HepG2 (cell line): ENCODE measurements around the gene GLDN. TPM values are rescaled to one million over a fixed set of nuclear protein-coding genes. Genes with fewer than 3 reads are reported as not detected.

ENCODE experiments used
- ASH2L ChIP-seq: fragments of 300-600, 200-600 bp; sonication (generic); IDR thresholded peaks from 2 replicates; pipeline ENCODE4 v1.7.0; 2017; ENCODE audit warnings: low read depth, mild to moderate bottlenecking, moderate library complexity, mixed read lengths, low read length; ENCODE audit not compliant: insufficient read length
- ATF7 ChIP-seq, 2 experiments: fragments of 450-650 bp in 1 of 2; sonication (generic) in 1 of 2; formaldehyde crosslinking in 1 of 2; IDR thresholded peaks; 2 replicates each; pipeline versions ENCODE4 v1.4.0 to v1.6.1; 2016 to 2020; ENCODE audit warnings: antibody characterized with exemption in 1 of 2, mild to moderate bottlenecking in 1 of 2, missing genetic modification reagents in 1 of 2
- CHD4 ChIP-seq: fragments of 200-600 bp; sonication (generic); IDR thresholded peaks from 2 replicates; pipeline ENCODE4 v1.7.0; 2017; ENCODE audit warnings: mild to moderate bottlenecking, low read length, borderline replicate concordance
- ESRRA ChIP-seq: sonication (generic); formaldehyde crosslinking; IDR thresholded peaks from 2 replicates; pipeline ENCODE4 v1.5.1; 2020; ENCODE audit warnings: mild to moderate bottlenecking, low read depth, missing genetic modification reagents
- FOXJ3 ChIP-seq: sonication (generic); formaldehyde crosslinking; IDR thresholded peaks from 2 replicates; pipeline ENCODE4 v1.4.0; 2020; ENCODE audit warnings: missing genetic modification reagents, mild to moderate bottlenecking, borderline replicate concordance
- HCFC1 ChIP-seq: fragments of 150-350 bp; IDR thresholded peaks from 2 replicates; pipeline ENCODE4 v1.6.1; 2014; ENCODE audit warnings: low read depth, low read length
- LCORL ChIP-seq, 2 experiments: fragments of 450-650 bp in 1 of 2; sonication (generic) in 1 of 2; formaldehyde crosslinking in 1 of 2; IDR thresholded peaks; 2 replicates each; pipeline versions ENCODE4 v1.5.0 to v1.6.1; 2017 to 2020; ENCODE audit warnings: antibody characterized with exemption in 1 of 2, missing genetic modification reagents in 1 of 2
- MED13 ChIP-seq: sonication (generic); formaldehyde crosslinking; IDR thresholded peaks from 2 replicates; pipeline ENCODE4 v1.5.0; 2020; ENCODE audit warnings: missing genetic modification reagents
- MIXL1 ChIP-seq: IDR thresholded peaks from 2 replicates; pipeline ENCODE4 v1.6.1; 2016
- NCOR1 ChIP-seq: fragments of 200-600 bp; sonication (generic); IDR thresholded peaks from 2 replicates; pipeline ENCODE4 v1.7.0; 2017; ENCODE audit warnings: antibody characterized with exemption, low read length, borderline replicate concordance
- POGZ ChIP-seq: sonication (generic); formaldehyde crosslinking; IDR thresholded peaks from 2 replicates; pipeline ENCODE4 v1.4.0; 2020; ENCODE audit warnings: mild to moderate bottlenecking, missing genetic modification reagents
- RAD51 ChIP-seq: fragments of 450-650 bp; IDR thresholded peaks from 2 replicates; pipeline ENCODE4 v1.6.1; 2016; ENCODE audit warnings: borderline replicate concordance
- SALL1 ChIP-seq: sonication (generic); formaldehyde crosslinking; IDR thresholded peaks from 2 replicates; pipeline ENCODE4 v1.8.0; 2022; ENCODE audit warnings: mild to moderate bottlenecking, missing genetic modification reagents
- ZEB1 ChIP-seq: IDR thresholded peaks from 2 replicates; pipeline ENCODE4 v1.6.1; 2012; ENCODE audit warnings: mild to moderate bottlenecking, low read depth, inconsistent platforms; ENCODE audit not compliant: insufficient replicate concordance
- ZMYM2 ChIP-seq: sonication (generic); formaldehyde crosslinking; IDR thresholded peaks from 2 replicates; pipeline ENCODE4 v1.8.0; 2022; ENCODE audit warnings: mild to moderate bottlenecking, missing genetic modification reagents
- ZNF10 ChIP-seq: sonication (generic); formaldehyde crosslinking; IDR thresholded peaks from 2 replicates; pipeline ENCODE4 v1.4.0; 2020; ENCODE audit warnings: mild to moderate bottlenecking, low read depth, missing genetic modification reagents, borderline replicate concordance
- ZNF567 ChIP-seq: sonication (generic); formaldehyde crosslinking; IDR thresholded peaks from 2 replicates; pipeline ENCODE4 v1.8.1; 2023; ENCODE audit warnings: mild to moderate bottlenecking, missing genetic modification reagents, borderline replicate concordance
- ZNF597 ChIP-seq: sonication (generic); formaldehyde crosslinking; IDR thresholded peaks from 2 replicates; pipeline ENCODE4 v1.5.0; 2020; ENCODE audit warnings: missing genetic modification reagents
- polyA plus RNA-seq, 8 experiments: library from polyadenylated mRNA; depleted of rRNA in 3 of 8; stranded (reverse) in 7 of 8; unstranded in 1 of 8; fragments of >200 nt; fragmentation: Illumina TruSeq in 4 of 8; extraction: Trizol in 4 of 8; gene quantifications; 2 replicates each; pipeline versions ENCODE4 v1.2.1 to v1.2.3, GENCODE V29; 2011 to 2016; ENCODE audit warnings: low read depth in 4 of 8, missing spikeins in 1 of 8, mixed read lengths in 1 of 8; ENCODE audit not compliant: insufficient read depth in 1 of 8
- total RNA-seq, 5 experiments: library from RNA; depleted of rRNA; stranded (reverse); fragments of >200 nt; fragmentation: Illumina TruSeq; extraction: Trizol; gene quantifications; 2 replicates each; pipeline ENCODE4 v1.2.3, GENCODE V29; 2016; ENCODE audit warnings: low read depth in 1 of 5
- TF ChIP-seq, protein P1 (sequence below): sonication (generic); formaldehyde crosslinking; IDR thresholded peaks from 2 replicates; pipeline ENCODE4 v1.4.0; 2020; ENCODE audit warnings: mild to moderate bottlenecking, missing genetic modification reagents
- TF ChIP-seq, protein P2 (sequence below): sonication (generic); formaldehyde crosslinking; IDR thresholded peaks from 2 replicates; pipeline ENCODE4 v1.5.0; 2020; ENCODE audit warnings: mild to moderate bottlenecking, missing genetic modification reagents
- TF ChIP-seq, protein P3 (sequence below): sonication (generic); formaldehyde crosslinking; IDR thresholded peaks from 2 replicates; pipeline ENCODE4 v1.4.0; 2020; ENCODE audit warnings: missing genetic modification reagents, borderline replicate concordance

The GLDN gene
- total and polyA plus RNA-seq, 2 of the 13 experiments (the other 11 are each of a cell fraction or from before 2014, with no cell fraction given) = 0.86 to 1.0 TPM

GRCh38 chr15:51313644-51314280, 27.7 kb upstream of the GLDN start (continued):
- TF ChIP-seq, protein P1, sequence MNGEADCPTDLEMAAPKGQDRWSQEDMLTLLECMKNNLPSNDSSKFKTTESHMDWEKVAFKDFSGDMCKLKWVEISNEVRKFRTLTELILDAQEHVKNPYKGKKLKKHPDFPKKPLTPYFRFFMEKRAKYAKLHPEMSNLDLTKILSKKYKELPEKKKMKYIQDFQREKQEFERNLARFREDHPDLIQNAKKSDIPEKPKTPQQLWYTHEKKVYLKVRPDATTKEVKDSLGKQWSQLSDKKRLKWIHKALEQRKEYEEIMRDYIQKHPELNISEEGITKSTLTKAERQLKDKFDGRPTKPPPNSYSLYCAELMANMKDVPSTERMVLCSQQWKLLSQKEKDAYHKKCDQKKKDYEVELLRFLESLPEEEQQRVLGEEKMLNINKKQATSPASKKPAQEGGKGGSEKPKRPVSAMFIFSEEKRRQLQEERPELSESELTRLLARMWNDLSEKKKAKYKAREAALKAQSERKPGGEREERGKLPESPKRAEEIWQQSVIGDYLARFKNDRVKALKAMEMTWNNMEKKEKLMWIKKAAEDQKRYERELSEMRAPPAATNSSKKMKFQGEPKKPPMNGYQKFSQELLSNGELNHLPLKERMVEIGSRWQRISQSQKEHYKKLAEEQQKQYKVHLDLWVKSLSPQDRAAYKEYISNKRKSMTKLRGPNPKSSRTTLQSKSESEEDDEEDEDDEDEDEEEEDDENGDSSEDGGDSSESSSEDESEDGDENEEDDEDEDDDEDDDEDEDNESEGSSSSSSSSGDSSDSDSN (CRISPR knock-in tag) = no peak; the same call in 1 of the 2 replicates
- TF ChIP-seq RAD51 (no peak), ESRRA (CRISPR knock-in tag) (no peak), ASH2L (peak; percentile 36), ZNF567 (no peak), NCOR1 (peak; percentile 66; the same call in 1 of the 2 replicates), ATF7 (IDR thresholded peaks at IDR 0.05) (peak; percentile 33; the same call in 1 of the 2 replicates), ATF7 (CRISPR knock-in tag; IDR thresholded peaks at IDR 0.05) (peak; percentile 69; the same call in 1 of the 2 replicates), SALL1 (CRISPR knock-in tag) (peak; percentile 88), POGZ (peak; percentile 87), ZNF10 (CRISPR knock-in tag) (no peak), HCFC1 (no peak), MIXL1 (peak; percentile 67; the same call in 1 of the 2 replicates), LCORL (IDR thresholded peaks at IDR 0.05) (0 out of 2 replicates have a peak, but pooled peaks have one; percentile 17), LCORL (CRISPR knock-in tag; IDR thresholded peaks at IDR 0.05) (0 out of 2 replicates have a peak, but pooled peaks have one; percentile 52), ZEB1 (peak; percentile 87), CHD4 (peak; percentile 89; the same call in 1 of the 2 replicates), ZMYM2 (CRISPR knock-in tag) (peak; percentile 92), MED13 (CRISPR knock-in tag) (no peak; the same call in 1 of the 2 replicates), ZNF597 (CRISPR knock-in tag) (no peak), FOXJ3 (CRISPR knock-in tag) (peak; percentile 82)
- TF ChIP-seq, protein P2, sequence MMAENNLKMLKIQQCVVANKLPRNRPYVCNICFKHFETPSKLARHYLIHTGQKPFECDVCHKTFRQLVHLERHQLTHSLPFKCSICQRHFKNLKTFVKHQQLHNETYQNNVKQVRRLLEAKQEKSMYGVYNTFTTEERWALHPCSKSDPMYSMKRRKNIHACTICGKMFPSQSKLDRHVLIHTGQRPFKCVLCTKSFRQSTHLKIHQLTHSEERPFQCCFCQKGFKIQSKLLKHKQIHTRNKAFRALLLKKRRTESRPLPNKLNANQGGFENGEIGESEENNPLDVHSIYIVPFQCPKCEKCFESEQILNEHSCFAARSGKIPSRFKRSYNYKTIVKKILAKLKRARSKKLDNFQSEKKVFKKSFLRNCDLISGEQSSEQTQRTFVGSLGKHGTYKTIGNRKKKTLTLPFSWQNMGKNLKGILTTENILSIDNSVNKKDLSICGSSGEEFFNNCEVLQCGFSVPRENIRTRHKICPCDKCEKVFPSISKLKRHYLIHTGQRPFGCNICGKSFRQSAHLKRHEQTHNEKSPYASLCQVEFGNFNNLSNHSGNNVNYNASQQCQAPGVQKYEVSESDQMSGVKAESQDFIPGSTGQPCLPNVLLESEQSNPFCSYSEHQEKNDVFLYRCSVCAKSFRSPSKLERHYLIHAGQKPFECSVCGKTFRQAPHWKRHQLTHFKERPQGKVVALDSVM (CRISPR knock-in tag) = peak; percentile 100
- TF ChIP-seq, protein P3, sequence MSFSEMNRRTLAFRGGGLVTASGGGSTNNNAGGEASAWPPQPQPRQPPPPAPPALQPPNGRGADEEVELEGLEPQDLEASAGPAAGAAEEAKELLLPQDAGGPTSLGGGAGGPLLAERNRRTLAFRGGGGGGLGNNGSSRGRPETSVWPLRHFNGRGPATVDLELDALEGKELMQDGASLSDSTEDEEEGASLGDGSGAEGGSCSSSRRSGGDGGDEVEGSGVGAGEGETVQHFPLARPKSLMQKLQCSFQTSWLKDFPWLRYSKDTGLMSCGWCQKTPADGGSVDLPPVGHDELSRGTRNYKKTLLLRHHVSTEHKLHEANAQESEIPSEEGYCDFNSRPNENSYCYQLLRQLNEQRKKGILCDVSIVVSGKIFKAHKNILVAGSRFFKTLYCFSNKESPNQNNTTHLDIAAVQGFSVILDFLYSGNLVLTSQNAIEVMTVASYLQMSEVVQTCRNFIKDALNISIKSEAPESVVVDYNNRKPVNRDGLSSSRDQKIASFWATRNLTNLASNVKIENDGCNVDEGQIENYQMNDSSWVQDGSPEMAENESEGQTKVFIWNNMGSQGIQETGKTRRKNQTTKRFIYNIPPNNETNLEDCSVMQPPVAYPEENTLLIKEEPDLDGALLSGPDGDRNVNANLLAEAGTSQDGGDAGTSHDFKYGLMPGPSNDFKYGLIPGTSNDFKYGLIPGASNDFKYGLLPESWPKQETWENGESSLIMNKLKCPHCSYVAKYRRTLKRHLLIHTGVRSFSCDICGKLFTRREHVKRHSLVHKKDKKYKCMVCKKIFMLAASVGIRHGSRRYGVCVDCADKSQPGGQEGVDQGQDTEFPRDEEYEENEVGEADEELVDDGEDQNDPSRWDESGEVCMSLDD (CRISPR knock-in tag) = peak; percentile 40; the same call in 1 of the 2 replicates
